ENCODE measurements around the gene DROSHA.
"Not testable (repeated sequence)": the region's sequence is repeated elsewhere in the genome, so short reads cannot be mapped to it uniquely, and the experiment has no call there.

DROSHA gene

GRCh38 chr5:31561946-31562345 lies 30.1 kb upstream of the DROSHA start:
- no peaks in the 10 kb centered on the region for H3K4me1 ChIP-seq (ENCODE audit: control insufficient read depth, insufficient read depth, low read length)
- H3K9me3 ChIP-seq (ENCODE audit: control insufficient read depth, low read length): no peaks in the 10 kb centered on the region
- H3K4me3 ChIP-seq (ENCODE audit: insufficient read depth, low read depth, low read length): no peak overlapping the region
- WGBS, 2 experiments: 63 to 100% methylated on average over 1 of the region's 1 CpG
- H3K36me3 ChIP-seq (ENCODE audit: control insufficient read depth, insufficient read depth, low read length): no peaks in the 10 kb centered on the region
- H3K27ac ChIP-seq (ENCODE audit: insufficient read depth, low read depth, low read length, poor library complexity, severe bottlenecking): no peak overlapping the region
- no peaks in the 10 kb centered on the region for H3K27me3 ChIP-seq (ENCODE audit: control insufficient read depth, insufficient read depth, low read length, poor library complexity, severe bottlenecking)

GRCh38 chr5:31559942-31560341 lies 28.0 kb upstream of the DROSHA start:
- H3K4me3 ChIP-seq (ENCODE audit: insufficient read depth, low read depth, low read length): no peak overlapping the region
- no peaks in the 10 kb centered on the region for H3K9me3 ChIP-seq (ENCODE audit: control insufficient read depth, low read length)
- H3K27me3 ChIP-seq (ENCODE audit: control insufficient read depth, insufficient read depth, low read length, poor library complexity, severe bottlenecking): no peaks in the 10 kb centered on the region
- no peak overlapping the region for H3K27ac ChIP-seq (ENCODE audit: insufficient read depth, low read depth, low read length, poor library complexity, severe bottlenecking)
- no peaks in the 10 kb centered on the region for H3K4me1 ChIP-seq (ENCODE audit: control insufficient read depth, insufficient read depth, low read length)
- H3K36me3 ChIP-seq (ENCODE audit: control insufficient read depth, insufficient read depth, low read length): no peaks in the 10 kb centered on the region
- 94 to 98% methylated on average over 3 of the region's 3 CpGs for WGBS, 2 experiments

DNA sequence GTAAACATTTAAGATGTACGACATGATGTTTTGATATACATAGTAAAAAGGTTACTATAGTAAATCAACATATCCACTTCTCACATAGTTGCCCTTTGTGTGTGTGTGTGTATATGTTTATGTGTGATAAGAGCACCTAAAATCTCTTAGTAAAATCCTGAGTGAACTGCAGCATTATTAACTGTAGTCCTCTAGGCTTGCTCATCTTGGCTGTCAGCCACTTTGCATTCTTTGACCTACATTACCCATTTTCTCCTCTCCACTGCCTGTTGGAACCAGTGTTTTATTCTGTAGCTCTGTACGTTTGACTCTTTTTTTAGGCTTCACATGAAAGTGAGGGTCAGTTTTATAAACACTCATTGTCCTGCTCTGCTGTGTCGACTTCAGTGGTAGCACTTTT lies 24.6 kb upstream of the DROSHA start:
- Histone ChIP-seq H3K9me3 (ENCODE audit: control insufficient read depth, low read length) (no peaks in the 10 kb centered on the region), H3K4me1 (ENCODE audit: control insufficient read depth, insufficient read depth, low read length) (no peaks in the 10 kb centered on the region), H3K27ac (ENCODE audit: insufficient read depth, low read depth, low read length, poor library complexity, severe bottlenecking) (no peak overlapping the region), H3K27me3 (ENCODE audit: control insufficient read depth, insufficient read depth, low read length, poor library complexity, severe bottlenecking) (no peaks in the 10 kb centered on the region), H3K36me3 (ENCODE audit: control insufficient read depth, insufficient read depth, low read length) (peaks cover 14% of the 10 kb centered on the region), H3K4me3 (ENCODE audit: insufficient read depth, low read depth, low read length) (no peak overlapping the region)
- WGBS, 2 experiments: 93 to 94% methylated on average over 2 of the region's 3 CpGs

GRCh38 chr5:31554552-31554951 lies 22.7 kb upstream of the DROSHA start:
- H3K4me3 ChIP-seq (ENCODE audit: insufficient read depth, low read depth, low read length): no peak overlapping the region
- H3K27ac ChIP-seq (ENCODE audit: insufficient read depth, low read depth, low read length, poor library complexity, severe bottlenecking): no peak overlapping the region
- H3K9me3 ChIP-seq (ENCODE audit: control insufficient read depth, low read length): no peaks in the 10 kb centered on the region
- WGBS, 2 experiments: 93 to 100% methylated on average over 1 of the region's 1 CpG
- H3K4me1 ChIP-seq (ENCODE audit: control insufficient read depth, insufficient read depth, low read length): no peaks in the 10 kb centered on the region
- H3K36me3 ChIP-seq (ENCODE audit: control insufficient read depth, insufficient read depth, low read length): peaks cover 14% of the 10 kb centered on the region
- no peaks in the 10 kb centered on the region for H3K27me3 ChIP-seq (ENCODE audit: control insufficient read depth, insufficient read depth, low read length, poor library complexity, severe bottlenecking)

GRCh38 chr5:31553863-31554262 lies 22.0 kb upstream of the DROSHA start:
- Histone ChIP-seq H3K4me1 (ENCODE audit: control insufficient read depth, insufficient read depth, low read length) (no peaks in the 10 kb centered on the region), H3K4me3 (ENCODE audit: insufficient read depth, low read depth, low read length) (no peak overlapping the region), H3K9me3 (ENCODE audit: control insufficient read depth, low read length) (no peaks in the 10 kb centered on the region), H3K27ac (ENCODE audit: insufficient read depth, low read depth, low read length, poor library complexity, severe bottlenecking) (no peak overlapping the region), H3K27me3 (ENCODE audit: control insufficient read depth, insufficient read depth, low read length, poor library complexity, severe bottlenecking) (no peaks in the 10 kb centered on the region), H3K36me3 (ENCODE audit: control insufficient read depth, insufficient read depth, low read length) (peaks cover 14% of the 10 kb centered on the region)

GRCh38 chr5:31551878-31552277 lies 20.0 kb upstream of the DROSHA start:
- Histone ChIP-seq H3K27me3 (ENCODE audit: control insufficient read depth, insufficient read depth, low read length, poor library complexity, severe bottlenecking) (no peaks in the 10 kb centered on the region), H3K9me3 (ENCODE audit: control insufficient read depth, low read length) (no peaks in the 10 kb centered on the region), H3K27ac (ENCODE audit: insufficient read depth, low read depth, low read length, poor library complexity, severe bottlenecking) (no peak overlapping the region), H3K4me3 (ENCODE audit: insufficient read depth, low read depth, low read length) (no peak overlapping the region), H3K4me1 (ENCODE audit: control insufficient read depth, insufficient read depth, low read length) (no peaks in the 10 kb centered on the region), H3K36me3 (ENCODE audit: control insufficient read depth, insufficient read depth, low read length) (peaks cover 16% of the 10 kb centered on the region)
- 95 to 98% methylated on average over 2 to 3 of the region's 3 CpGs for WGBS, 2 experiments

DNA sequence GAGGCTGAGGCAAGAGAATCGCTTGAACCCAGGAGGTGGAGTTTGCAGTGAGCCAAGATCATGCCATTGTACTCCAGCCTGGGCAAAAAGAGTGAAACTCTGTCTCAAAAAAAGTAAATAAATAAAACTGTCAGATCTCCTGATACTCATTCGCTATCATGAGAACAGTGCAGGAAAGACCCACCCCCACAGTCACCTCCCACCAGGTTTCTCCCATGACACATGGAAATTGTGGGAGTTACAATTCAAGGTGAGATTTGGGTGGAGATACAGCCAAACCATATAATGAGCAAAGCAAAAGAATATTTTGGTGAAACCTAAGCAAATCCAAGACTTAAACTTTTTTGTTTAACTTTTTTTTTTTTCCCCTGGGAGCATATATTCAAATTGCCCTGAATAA lies 17.2 kb upstream of the DROSHA start:
- H3K27ac ChIP-seq (ENCODE audit: insufficient read depth, low read depth, low read length, poor library complexity, severe bottlenecking); H3K4me3 ChIP-seq (ENCODE audit: insufficient read depth, low read depth, low read length); H3K27me3 ChIP-seq (ENCODE audit: control insufficient read depth, insufficient read depth, low read length, poor library complexity, severe bottlenecking); H3K4me1 ChIP-seq (ENCODE audit: control insufficient read depth, insufficient read depth, low read length); H3K9me3 ChIP-seq (ENCODE audit: control insufficient read depth, low read length): not testable (repeated sequence)
- peaks cover 14% of the 10 kb centered on the region for H3K36me3 ChIP-seq (ENCODE audit: control insufficient read depth, insufficient read depth, low read length)
- 98% methylated on average over 2 of the region's 2 CpGs for WGBS, 2 experiments

DNA sequence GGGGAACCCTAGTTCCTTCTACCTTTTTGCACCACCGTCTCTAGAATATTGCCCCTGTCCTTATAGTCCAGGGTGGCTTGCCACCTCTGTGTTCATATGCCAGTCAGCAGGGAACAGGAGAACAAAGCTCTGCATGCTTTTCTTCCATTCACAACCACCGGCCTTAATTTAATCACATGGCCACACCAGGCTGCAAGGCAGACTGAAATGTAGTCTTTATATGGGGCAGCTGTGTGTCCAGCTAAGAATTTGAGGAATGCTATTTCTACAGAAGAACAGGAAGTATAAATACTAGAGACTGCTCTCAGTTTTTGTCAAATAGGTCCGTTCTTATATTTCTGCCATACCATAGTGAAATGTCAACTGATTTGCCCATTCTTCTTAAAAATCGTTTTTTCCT lies 6.0 kb upstream of the DROSHA start:
- H3K9me3 ChIP-seq (ENCODE audit: control insufficient read depth, low read length): no peaks in the 10 kb centered on the region
- H3K27me3 ChIP-seq (ENCODE audit: control insufficient read depth, insufficient read depth, low read length, poor library complexity, severe bottlenecking): no peaks in the 10 kb centered on the region
- no peak overlapping the region for H3K27ac ChIP-seq (ENCODE audit: insufficient read depth, low read depth, low read length, poor library complexity, severe bottlenecking)
- peaks cover 37% of the 10 kb centered on the region for H3K36me3 ChIP-seq (ENCODE audit: control insufficient read depth, insufficient read depth, low read length)
- no peak overlapping the region for H3K4me3 ChIP-seq (ENCODE audit: insufficient read depth, low read depth, low read length)
- WGBS, 2 experiments: 81 to 87% methylated on average over 3 to 4 of the region's 4 CpGs
- H3K4me1 ChIP-seq (ENCODE audit: control insufficient read depth, insufficient read depth, low read length): peaks cover 6% of the 10 kb centered on the region

DNA sequence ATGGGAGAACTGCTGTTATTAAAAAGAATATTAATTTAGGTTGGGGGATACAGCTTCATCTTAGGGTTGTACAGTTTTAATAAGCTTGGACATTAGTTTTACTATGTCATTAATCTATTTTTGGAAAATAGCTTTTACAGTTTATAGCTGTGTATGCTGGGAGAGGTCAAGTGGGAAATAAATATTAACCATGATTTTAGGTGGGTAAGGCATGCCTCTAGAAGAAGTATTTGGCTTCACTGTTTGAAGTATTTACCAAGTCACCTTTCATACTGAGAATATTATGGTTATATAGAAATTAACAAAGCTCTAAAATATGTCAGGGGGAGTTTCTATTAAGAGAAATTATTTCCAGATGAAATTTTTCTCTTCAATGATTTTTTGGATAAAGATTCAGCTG lies 5.5 kb upstream of the DROSHA start:
- peaks cover 37% of the 10 kb centered on the region for H3K36me3 ChIP-seq (ENCODE audit: control insufficient read depth, insufficient read depth, low read length)
- H3K9me3 ChIP-seq (ENCODE audit: control insufficient read depth, low read length): no peaks in the 10 kb centered on the region
- H3K4me1 ChIP-seq (ENCODE audit: control insufficient read depth, insufficient read depth, low read length): peaks cover 6% of the 10 kb centered on the region
- no peak overlapping the region for H3K27ac ChIP-seq (ENCODE audit: insufficient read depth, low read depth, low read length, poor library complexity, severe bottlenecking)
- H3K4me3 ChIP-seq (ENCODE audit: insufficient read depth, low read depth, low read length): no peak overlapping the region
- H3K27me3 ChIP-seq (ENCODE audit: control insufficient read depth, insufficient read depth, low read length, poor library complexity, severe bottlenecking): no peaks in the 10 kb centered on the region

GRCh38 chr5:31536873-31537272 lies 5.0 kb upstream of the DROSHA start:
- H3K9me3 ChIP-seq (ENCODE audit: control insufficient read depth, low read length): no peaks in the 10 kb centered on the region
- no peaks in the 10 kb centered on the region for H3K27me3 ChIP-seq (ENCODE audit: control insufficient read depth, insufficient read depth, low read length, poor library complexity, severe bottlenecking)
- peaks cover 35% of the 10 kb centered on the region for H3K36me3 ChIP-seq (ENCODE audit: control insufficient read depth, insufficient read depth, low read length)
- H3K27ac ChIP-seq (ENCODE audit: insufficient read depth, low read depth, low read length, poor library complexity, severe bottlenecking): no peak overlapping the region
- peaks cover 6% of the 10 kb centered on the region for H3K4me1 ChIP-seq (ENCODE audit: control insufficient read depth, insufficient read depth, low read length)
- H3K4me3 ChIP-seq (ENCODE audit: insufficient read depth, low read depth, low read length): no peak overlapping the region
- 93 to 97% methylated on average over 1 of the region's 3 CpGs for WGBS, 2 experiments

DNA sequence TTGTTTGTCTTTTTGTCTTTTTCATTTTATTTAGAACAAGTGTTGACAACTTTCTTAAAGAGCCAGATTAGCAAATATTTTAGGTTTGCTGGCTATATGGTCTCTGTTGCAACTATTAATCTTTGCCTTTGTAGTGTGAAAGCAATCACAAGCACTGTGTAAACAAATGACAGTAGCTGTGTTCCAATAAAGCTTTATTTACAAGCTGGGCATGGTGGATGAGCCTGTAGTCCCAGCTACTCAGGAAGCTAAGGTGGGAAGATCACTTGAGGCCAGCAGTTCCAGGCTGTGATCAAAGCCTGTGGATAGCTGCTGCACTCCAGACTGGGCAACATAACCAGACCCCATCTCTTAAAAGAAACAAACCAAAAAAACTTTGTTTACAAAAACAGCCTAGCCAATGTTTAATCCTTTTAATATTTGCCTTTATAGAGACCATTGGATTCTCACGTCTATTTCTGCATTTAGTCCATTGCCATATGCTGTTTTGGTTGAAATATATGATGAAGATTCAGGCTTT lies 2.7 kb upstream of the DROSHA start:
- Histone ChIP-seq H3K27ac (ENCODE audit: insufficient read depth, low read depth, low read length, poor library complexity, severe bottlenecking) (no peak overlapping the region), H3K36me3 (ENCODE audit: control insufficient read depth, insufficient read depth, low read length) (peaks cover 27% of the 10 kb centered on the region), H3K4me3 (ENCODE audit: insufficient read depth, low read depth, low read length) (no peak overlapping the region), H3K9me3 (ENCODE audit: control insufficient read depth, low read length) (no peaks in the 10 kb centered on the region), H3K4me1 (ENCODE audit: control insufficient read depth, insufficient read depth, low read length) (peaks cover 15% of the 10 kb centered on the region), H3K27me3 (ENCODE audit: control insufficient read depth, insufficient read depth, low read length, poor library complexity, severe bottlenecking) (no peaks in the 10 kb centered on the region)
- WGBS, 2 experiments: 87 to 100% methylated on average over 1 of the region's 1 CpG

Data from ectodermal cell (in vitro differentiated cells).